ENCODE measurements around the gene ENTREP3. TPM values are rescaled to one million over a fixed set of nuclear protein-coding genes. Genes with fewer than 3 reads are reported as not detected.
"Not testable (repeated sequence)": the region's sequence is repeated elsewhere in the genome, so short reads cannot be mapped to it uniquely, and the experiment has no call there.

Gene ENTREP3
- total RNA-seq, 1 experiment from 2014 or later, result 20.7 TPM

GRCh38 chr1:155232001-155232978 is 23.0 kb downstream of the ENTREP3 start:
- not testable (repeated sequence) for H3K9me3 ChIP-seq (ENCODE audit: low read length); H3K9me2 ChIP-seq (replicated peaks; ENCODE audit: insufficient read depth, low read length); H3K9ac ChIP-seq (ENCODE audit: low read length); H4K20me1 ChIP-seq (ENCODE audit: insufficient read depth, low read depth, low read length); H3K4me3 ChIP-seq (ENCODE audit: low read length); DNase-seq; H3K4me2 ChIP-seq (ENCODE audit: low read depth, low read length, poor library complexity, severe bottlenecking); H3K4me1 ChIP-seq (ENCODE audit: low read length); H3K27ac ChIP-seq (ENCODE audit: low read length); H3K36me3 ChIP-seq (ENCODE audit: insufficient read depth, low read length); H2AFZ ChIP-seq (ENCODE audit: low read length); H3K27me3 ChIP-seq (ENCODE audit: low read length); H3K79me2 ChIP-seq (ENCODE audit: low read length)

DNA sequence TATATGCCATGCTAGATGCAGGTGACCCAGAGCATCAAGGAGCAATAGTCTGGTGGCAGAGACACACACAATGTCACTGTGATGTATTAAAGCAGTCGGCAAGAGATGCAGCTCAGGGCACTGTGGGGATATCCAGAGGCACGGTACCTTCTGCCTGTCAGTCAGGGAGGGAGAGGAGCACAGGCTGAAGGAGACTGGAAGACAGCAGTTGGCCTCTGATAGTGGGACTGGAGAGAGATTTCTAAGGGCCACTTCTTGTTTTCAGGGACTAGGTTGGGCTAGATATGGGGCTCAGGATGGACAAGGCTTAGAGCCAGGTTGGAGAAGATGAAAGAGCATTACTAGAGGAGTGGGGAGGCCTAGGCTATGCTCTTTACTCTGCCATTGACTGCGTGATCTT is 24.0 kb downstream of the ENTREP3 start:
- not testable (repeated sequence) for H3K27ac ChIP-seq (ENCODE audit: low read length); H3K9ac ChIP-seq (ENCODE audit: low read length); H3K4me1 ChIP-seq (ENCODE audit: low read length); H3K4me2 ChIP-seq (ENCODE audit: low read depth, low read length, poor library complexity, severe bottlenecking); H3K4me3 ChIP-seq (ENCODE audit: low read length); H3K27me3 ChIP-seq (ENCODE audit: low read length); H4K20me1 ChIP-seq (ENCODE audit: insufficient read depth, low read depth, low read length); H3K9me3 ChIP-seq (ENCODE audit: low read length); H3K79me2 ChIP-seq (ENCODE audit: low read length); DNase-seq; H3K36me3 ChIP-seq (ENCODE audit: insufficient read depth, low read length); H2AFZ ChIP-seq (ENCODE audit: low read length); H3K9me2 ChIP-seq (replicated peaks; ENCODE audit: insufficient read depth, low read length)

DNA sequence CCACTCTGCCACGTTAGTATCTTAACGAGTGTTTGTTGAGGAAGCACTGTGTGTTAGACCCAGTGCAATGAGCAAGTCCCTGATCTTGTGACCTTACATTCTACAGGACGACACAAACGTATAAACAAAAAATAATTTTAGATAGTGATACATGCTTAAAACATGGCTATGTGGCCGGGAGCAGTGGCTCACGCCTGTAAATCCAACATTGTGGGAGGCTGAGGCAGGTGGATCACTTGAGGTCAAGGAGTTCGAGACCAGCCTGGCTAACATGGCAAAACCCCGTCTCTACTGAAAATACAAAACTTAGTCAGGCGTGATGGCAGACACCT is 27.2 kb downstream of the ENTREP3 start:
- H3K9me2 ChIP-seq (replicated peaks; ENCODE audit: insufficient read depth, low read length), result no peaks in the 10 kb centered on the region
- H3K36me3 ChIP-seq (ENCODE audit: insufficient read depth, low read length), result no peaks in the 10 kb centered on the region
- DNase-seq, result no peak
- peak overlapping the region; percentile 10; the same call in 1 of the 2 replicates for H2AFZ ChIP-seq (ENCODE audit: low read length)
- H3K27me3 ChIP-seq (ENCODE audit: low read length), result no peaks in the 10 kb centered on the region
- peaks cover 42% of the 10 kb centered on the region for H3K4me1 ChIP-seq (ENCODE audit: low read length)
- H3K9me3 ChIP-seq (ENCODE audit: low read length), result no peaks in the 10 kb centered on the region
- no peaks in the 10 kb centered on the region for H4K20me1 ChIP-seq (ENCODE audit: insufficient read depth, low read depth, low read length)
- peak overlapping the region; percentile 95 for H3K4me2 ChIP-seq (ENCODE audit: low read depth, low read length, poor library complexity, severe bottlenecking)
- H3K27ac ChIP-seq (ENCODE audit: low read length), result peak overlapping the region; percentile 61; the same call in 1 of the 2 replicates
- peak overlapping the region; percentile 66 for H3K4me3 ChIP-seq (ENCODE audit: low read length)
- H3K79me2 ChIP-seq (ENCODE audit: low read length), result peaks cover 18% of the 10 kb centered on the region
- peak overlapping the region; percentile 79 for H3K9ac ChIP-seq (ENCODE audit: low read length)

GRCh38 chr1:155227261-155228095 is 27.8 kb downstream of the ENTREP3 start:
- Histone ChIP-seq H3K4me1 (ENCODE audit: low read length) (peaks cover 47% of the 10 kb centered on the region), H4K20me1 (ENCODE audit: insufficient read depth, low read depth, low read length) (no peaks in the 10 kb centered on the region), H3K4me2 (ENCODE audit: low read depth, low read length, poor library complexity, severe bottlenecking) (peak overlapping the region; percentile 95), H3K9me3 (ENCODE audit: low read length) (no peaks in the 10 kb centered on the region), H3K27me3 (ENCODE audit: low read length) (no peaks in the 10 kb centered on the region), H3K9me2 (replicated peaks; ENCODE audit: insufficient read depth, low read length) (no peaks in the 10 kb centered on the region), H3K36me3 (ENCODE audit: insufficient read depth, low read length) (no peaks in the 10 kb centered on the region), H3K27ac (ENCODE audit: low read length) (peak overlapping the region; percentile 92), H3K4me3 (ENCODE audit: low read length) (peak overlapping the region; percentile 85), H2AFZ (ENCODE audit: low read length) (peak overlapping the region; percentile 10; the same call in 1 of the 2 replicates), H3K79me2 (ENCODE audit: low read length) (peaks cover 18% of the 10 kb centered on the region), H3K9ac (ENCODE audit: low read length) (peak overlapping the region; percentile 93)
- peak; percentile 99 for DNase-seq

DNA sequence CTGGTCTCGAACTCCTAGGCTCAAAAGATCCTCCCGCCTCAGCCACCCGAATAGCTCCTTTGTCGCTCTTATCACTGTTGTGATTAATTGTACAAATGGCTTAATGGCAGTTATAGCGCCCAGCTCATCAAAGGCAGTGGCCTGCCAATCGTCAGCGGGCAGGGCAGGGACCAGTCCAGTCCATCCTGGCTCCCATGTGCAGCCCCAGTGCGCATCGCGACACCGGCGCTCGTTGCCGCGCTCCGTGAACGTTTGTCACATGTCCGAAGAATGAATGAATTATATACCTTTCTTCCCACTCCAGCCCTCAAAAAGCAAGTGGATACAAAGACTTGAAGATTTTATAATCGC is 28.4 kb downstream of the ENTREP3 start:
- H3K79me2 ChIP-seq (ENCODE audit: low read length), result peaks cover 18% of the 10 kb centered on the region
- no peaks in the 10 kb centered on the region for H3K36me3 ChIP-seq (ENCODE audit: insufficient read depth, low read length)
- peak; percentile 79 for DNase-seq
- no peaks in the 10 kb centered on the region for H4K20me1 ChIP-seq (ENCODE audit: insufficient read depth, low read depth, low read length)
- H3K4me1 ChIP-seq (ENCODE audit: low read length), result peaks cover 49% of the 10 kb centered on the region
- H2AFZ ChIP-seq (ENCODE audit: low read length), result no peak overlapping the region
- H3K9me3 ChIP-seq (ENCODE audit: low read length), result no peaks in the 10 kb centered on the region
- peak overlapping the region; percentile 85 for H3K4me3 ChIP-seq (ENCODE audit: low read length)
- H3K9me2 ChIP-seq (replicated peaks; ENCODE audit: insufficient read depth, low read length), result no peaks in the 10 kb centered on the region
- H3K4me2 ChIP-seq (ENCODE audit: low read depth, low read length, poor library complexity, severe bottlenecking), result peak overlapping the region; percentile 95
- peak overlapping the region; percentile 93 for H3K9ac ChIP-seq (ENCODE audit: low read length)
- H3K27me3 ChIP-seq (ENCODE audit: low read length), result no peaks in the 10 kb centered on the region
- peak overlapping the region; percentile 92 for H3K27ac ChIP-seq (ENCODE audit: low read length)

DNA sequence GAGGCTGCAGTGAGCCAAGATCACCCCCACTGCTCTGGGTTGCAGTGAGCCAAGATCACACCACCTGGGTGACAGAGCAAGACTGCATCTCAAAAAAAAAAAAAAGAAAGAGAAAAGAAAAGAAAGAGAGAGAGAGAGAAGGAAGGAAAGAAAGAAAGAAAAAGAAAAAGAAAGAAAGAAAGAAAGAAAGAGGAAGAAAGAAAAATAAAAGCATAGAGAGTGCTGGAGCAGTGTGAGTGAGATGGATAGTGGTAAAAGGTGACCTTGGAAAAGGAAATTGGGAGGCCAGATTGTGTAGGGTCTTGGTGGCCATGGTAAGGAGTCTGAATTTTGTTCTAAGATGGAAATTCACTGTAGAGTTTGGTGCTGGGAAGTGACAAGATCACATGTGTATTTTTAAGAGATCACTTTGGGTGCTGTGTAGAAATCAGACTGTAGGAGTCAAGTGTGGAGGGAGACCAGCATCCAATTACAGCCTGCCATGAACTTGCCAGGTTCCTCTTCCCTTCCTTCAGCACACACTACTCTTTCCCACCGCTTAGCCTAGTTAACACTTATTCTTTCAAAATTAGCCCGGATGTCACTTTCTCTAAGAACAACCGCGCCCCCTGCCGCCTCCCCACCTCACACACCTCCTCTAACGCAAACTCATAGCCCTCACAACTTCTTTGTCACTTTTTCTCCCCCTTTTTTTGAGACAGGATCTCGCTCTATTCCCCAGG is 28.9 kb downstream of the ENTREP3 start:
- peak overlapping the region; percentile 85 for H3K4me3 ChIP-seq (ENCODE audit: low read length)
- peak overlapping the region; percentile 93 for H3K9ac ChIP-seq (ENCODE audit: low read length)
- no peaks in the 10 kb centered on the region for H4K20me1 ChIP-seq (ENCODE audit: insufficient read depth, low read depth, low read length)
- H3K9me3 ChIP-seq (ENCODE audit: low read length), result no peaks in the 10 kb centered on the region
- H3K4me2 ChIP-seq (ENCODE audit: low read depth, low read length, poor library complexity, severe bottlenecking), result peak overlapping the region; percentile 95
- no peaks in the 10 kb centered on the region for H3K36me3 ChIP-seq (ENCODE audit: insufficient read depth, low read length)
- peak; percentile 94 for DNase-seq
- no peaks in the 10 kb centered on the region for H3K27me3 ChIP-seq (ENCODE audit: low read length)
- H3K27ac ChIP-seq (ENCODE audit: low read length), result peak overlapping the region; percentile 92
- H3K9me2 ChIP-seq (replicated peaks; ENCODE audit: insufficient read depth, low read length), result no peaks in the 10 kb centered on the region
- H2AFZ ChIP-seq (ENCODE audit: low read length), result no peak overlapping the region
- peaks cover 49% of the 10 kb centered on the region for H3K4me1 ChIP-seq (ENCODE audit: low read length)
- H3K79me2 ChIP-seq (ENCODE audit: low read length), result peaks cover 18% of the 10 kb centered on the region

GRCh38 chr1:155225404-155225759 is 29.9 kb downstream of the ENTREP3 start:
- Histone ChIP-seq H3K4me1 (ENCODE audit: low read length) (peaks cover 49% of the 10 kb centered on the region), H3K9ac (ENCODE audit: low read length) (peak overlapping the region; percentile 93), H3K79me2 (ENCODE audit: low read length) (peaks cover 18% of the 10 kb centered on the region), H3K27ac (ENCODE audit: low read length) (peak overlapping the region; percentile 92), H3K4me3 (ENCODE audit: low read length) (peak overlapping the region; percentile 85; the same call in 1 of the 2 replicates), H3K4me2 (ENCODE audit: low read depth, low read length, poor library complexity, severe bottlenecking) (peak overlapping the region; percentile 95)
- H2AFZ ChIP-seq (ENCODE audit: low read length); H3K27me3 ChIP-seq (ENCODE audit: low read length); DNase-seq; H3K9me3 ChIP-seq (ENCODE audit: low read length); H3K9me2 ChIP-seq (replicated peaks; ENCODE audit: insufficient read depth, low read length); H4K20me1 ChIP-seq (ENCODE audit: insufficient read depth, low read depth, low read length); H3K36me3 ChIP-seq (ENCODE audit: insufficient read depth, low read length): not testable (repeated sequence)

Data from Karpas-422 (cell line).